Spleen (tissue), 11 donors: ENCODE measurements around the gene TAF5. TPM values are rescaled to one million over a fixed set of nuclear protein-coding genes. Genes with fewer than 3 reads are reported as not detected.

Source experiments
- DNase-seq: peaks from one replicate; pipeline ENCODE4 v3.0.0-alpha.2; 2020
- H3K27ac ChIP-seq, 8 donors: fragments of 200-600 bp; sonication (generic) in 7 of 8; 1 replicate in 4 of 8; 2 replicates in 4 of 8; pipeline versions ENCODE4 v1.5.0 to v1.8.0; 2016 to 2021; ENCODE audit warnings: inconsistent platforms in 4 of 8, mild to moderate bottlenecking in 4 of 8, moderate library complexity in 1 of 8
- H3K27me3 ChIP-seq, 7 donors: fragments of 200-600 bp; sonication (generic) in 6 of 7; replicated peaks in 1 of 7; 1 replicate in 4 of 7; 2 replicates in 3 of 7; pipeline versions ENCODE4 v1.5.0 to v1.8.0; 2016 to 2021; ENCODE audit warnings: inconsistent platforms in 3 of 7, mild to moderate bottlenecking in 1 of 7
- H3K36me3 ChIP-seq, 6 donors: fragments of 200-600 bp; sonication (generic) in 5 of 6; 1 replicate in 4 of 6; 2 replicates in 2 of 6; pipeline versions ENCODE4 v1.5.0 to v1.8.0; 2016 to 2021; ENCODE audit warnings: inconsistent platforms in 2 of 6
- H3K4me1 ChIP-seq, 6 donors: fragments of 200-600 bp; sonication (generic) in 5 of 6; 1 replicate in 3 of 6; 2 replicates in 3 of 6; pipeline versions ENCODE4 v1.5.0 to v1.8.0; 2016 to 2021; ENCODE audit warnings: inconsistent platforms in 3 of 6
- H3K4me3 ChIP-seq, 8 donors: fragments of 200-600 bp; sonication (generic) in 7 of 8; 1 replicate in 4 of 8; 2 replicates in 4 of 8; pipeline versions ENCODE4 v1.5.0 to v1.8.0; 2016 to 2021; ENCODE audit warnings: inconsistent platforms in 4 of 8, mild to moderate bottlenecking in 4 of 8, moderate library complexity in 2 of 8
- H3K9me3 ChIP-seq, 8 donors: fragments of 200-600 bp; sonication (generic) in 7 of 8; 1 replicate in 4 of 8; 2 replicates in 4 of 8; pipeline versions ENCODE4 v1.5.0 to v1.8.0; 2016 to 2021; ENCODE audit warnings: inconsistent platforms in 4 of 8
- POLR2A ChIP-seq, 3 donors: fragments of 450-650 bp; IDR thresholded peaks; one replicate each; pipeline ENCODE4 v1.5.1; 2017; ENCODE audit warnings: antibody characterized with exemption in 3 of 3, mild to moderate bottlenecking in 1 of 3
- POLR2AphosphoS5 ChIP-seq, 3 donors: sonication (generic); formaldehyde crosslinking; IDR thresholded peaks; one replicate each; pipeline ENCODE4 v1.5.1; 2017; ENCODE audit warnings: antibody characterized with exemption in 3 of 3
- WGBS, 5 donors: extraction: QIAGEN DNeasy Blood & Tissue Kit in 3 of 5; methylation state at CpG; one replicate each; pipeline versions ENCODE4 v1.1.5 to v1.1.7; 2013 to 2018; 5-methylcytosine and 5-hydroxymethylcytosine counted together
- intact Hi-C: fragments of 100-400 bp; cut with DNase I; formaldehyde crosslinking; loops from one replicate; pipeline ENCODE4 v1.15.0; 2023; ENCODE audit warnings: low total_unique reads
- polyA plus RNA-seq, 3 donors: library from polyadenylated mRNA; stranded (reverse); fragments of 200-250 nt; gene quantifications; one replicate each; pipeline ENCODE4 v1.2.1, GENCODE V29; 2013
- total RNA-seq, 7 donors: library from RNA; depleted of rRNA in 3 of 7; stranded (reverse); fragments of >200 nt in 3 of 7; fragmentation: NEBNext Ultra II Directional in 4 of 7; extraction: Animal tissue kit (Norgen Biotek cat#: 25700) in 4 of 7; gene quantifications; one replicate each; pipeline versions ENCODE4 v1.1.0 to v1.2.1, GENCODE V29; 2016 to 2021
- TF ChIP-seq, protein P1 (sequence below), 11 experiments: fragments of 200-600 bp in 7 of 11; fragments of 450-650 bp in 4 of 11; sonication (generic) in 4 of 11; IDR thresholded peaks in 8 of 11; conservative IDR thresholded peaks in 3 of 11; 1 replicate in 7 of 11; 2 replicates in 4 of 11; pipeline versions ENCODE4 v1.4.0 to v1.8.0; 2016 to 2021; ENCODE audit warnings: antibody characterized with exemption in 11 of 11, inconsistent platforms in 4 of 11, mild to moderate bottlenecking in 1 of 11
- donor health status: healthy with polysubstance abuse.
- donor health status: DM: no; HTN: no; CAD: no; lungs with moderate emphysema.
- donor health status: DM: no; HTN: no; CAD: no.
- donor health status: Bipolar disorder and iron deficiency.
- donor health status: healthy.
- donor health status: DM: no; HTN: no; CAD: no.
- donor health status: DM: yes; HTN: yes; CAD: no.

TAF5 gene
- total and polyA plus RNA-seq, 10 donors = 2.3 to 7.7 (median 4.4) TPM

- 0 to 1% (median 0%) methylated on average over 44 to 56 of the region's 56 CpGs for WGBS, 5 donors
- peak within 1 kb of the TSS; percentile 70 to 91 (median 86) for H3K27ac ChIP-seq
- peaks cover 0 to 65% (median 37%) of the 10 kb centered on the region in 6 donors for H3K36me3 ChIP-seq
- no peaks in the 10 kb centered on the region for H3K9me3 ChIP-seq
- H3K27me3 ChIP-seq = no peaks in the 10 kb centered on the region
- H3K4me3 ChIP-seq = peak within 1 kb of the TSS; percentile 77 to 99 (median 92)
- intact Hi-C loops = no loop called here
- peaks cover 23 to 70% (median 50%) of the 10 kb centered on the region in 6 donors for H3K4me1 ChIP-seq
- DNase-seq = peak; percentile 99
- TF ChIP-seq, protein P1, sequence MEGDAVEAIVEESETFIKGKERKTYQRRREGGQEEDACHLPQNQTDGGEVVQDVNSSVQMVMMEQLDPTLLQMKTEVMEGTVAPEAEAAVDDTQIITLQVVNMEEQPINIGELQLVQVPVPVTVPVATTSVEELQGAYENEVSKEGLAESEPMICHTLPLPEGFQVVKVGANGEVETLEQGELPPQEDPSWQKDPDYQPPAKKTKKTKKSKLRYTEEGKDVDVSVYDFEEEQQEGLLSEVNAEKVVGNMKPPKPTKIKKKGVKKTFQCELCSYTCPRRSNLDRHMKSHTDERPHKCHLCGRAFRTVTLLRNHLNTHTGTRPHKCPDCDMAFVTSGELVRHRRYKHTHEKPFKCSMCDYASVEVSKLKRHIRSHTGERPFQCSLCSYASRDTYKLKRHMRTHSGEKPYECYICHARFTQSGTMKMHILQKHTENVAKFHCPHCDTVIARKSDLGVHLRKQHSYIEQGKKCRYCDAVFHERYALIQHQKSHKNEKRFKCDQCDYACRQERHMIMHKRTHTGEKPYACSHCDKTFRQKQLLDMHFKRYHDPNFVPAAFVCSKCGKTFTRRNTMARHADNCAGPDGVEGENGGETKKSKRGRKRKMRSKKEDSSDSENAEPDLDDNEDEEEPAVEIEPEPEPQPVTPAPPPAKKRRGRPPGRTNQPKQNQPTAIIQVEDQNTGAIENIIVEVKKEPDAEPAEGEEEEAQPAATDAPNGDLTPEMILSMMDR (IDR thresholded peaks at IDR 0.05 in 8 of 11, conservative IDR thresholded peaks at IDR 0.05 in 3 of 11) = peak in 3 of 11 experiments; percentile 8 to 33 (median 25)
- TF ChIP-seq POLR2AphosphoS5 (IDR thresholded peaks at IDR 0.05) = peak; percentile 92 to 94 (median 92)
- TF ChIP-seq POLR2A (IDR thresholded peaks at IDR 0.05) = peak in 2 of 3 donors; percentile 30 to 44
Measured at GRCh38 chr10:103396067-103396788, 28.5 kb downstream of the TAF5 start, which contains the start of the genes ATP5MK and PDCD11. Gene ATP5MK (minus strand): TSS chr10:103396475. CDS start chr10:103392457, 4,018 bp downstream. Gene PDCD11 (plus strand): TSS chr10:103396626. CDS start chr10:103398427, 1,801 bp downstream.

DNA sequence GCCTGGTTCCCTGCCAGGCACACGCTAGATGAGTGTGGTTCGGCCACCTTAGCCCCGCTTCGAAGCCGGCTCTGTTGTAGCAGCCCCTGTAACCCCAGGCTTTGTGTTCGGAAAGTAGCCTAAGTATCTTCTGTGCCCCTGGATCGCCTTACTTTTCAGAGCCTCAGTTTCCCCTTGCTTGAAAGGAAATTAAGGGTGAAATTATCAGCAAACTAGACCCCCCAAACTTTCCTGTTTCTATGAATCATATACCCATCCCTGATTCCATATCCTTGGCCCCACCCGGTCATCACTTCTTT is 29.0 kb downstream of the TAF5 start:
- no peaks in the 10 kb centered on the region for H3K27me3 ChIP-seq
- DNase-seq = no peak
- peaks cover 0 to 65% (median 36%) of the 10 kb centered on the region in 6 donors for H3K36me3 ChIP-seq
- H3K9me3 ChIP-seq = no peaks in the 10 kb centered on the region
- 1 to 2% (median 1%) methylated on average over 3 to 8 of the region's 8 CpGs for WGBS, 5 donors
- peaks cover 23 to 70% (median 50%) of the 10 kb centered on the region in 6 donors for H3K4me1 ChIP-seq
- intact Hi-C loops = no loop called here
- H3K27ac ChIP-seq = peak overlapping the region; percentile 53 to 91 (median 86)
- TF ChIP-seq POLR2AphosphoS5 (IDR thresholded peaks at IDR 0.05) (no peak), POLR2A (IDR thresholded peaks at IDR 0.05) (no peak)
- TF ChIP-seq, protein P1 (IDR thresholded peaks at IDR 0.05 in 8 of 11, conservative IDR thresholded peaks at IDR 0.05 in 3 of 11) = no peak
- peak overlapping the region; percentile 77 to 99 (median 92) for H3K4me3 ChIP-seq

DNA sequence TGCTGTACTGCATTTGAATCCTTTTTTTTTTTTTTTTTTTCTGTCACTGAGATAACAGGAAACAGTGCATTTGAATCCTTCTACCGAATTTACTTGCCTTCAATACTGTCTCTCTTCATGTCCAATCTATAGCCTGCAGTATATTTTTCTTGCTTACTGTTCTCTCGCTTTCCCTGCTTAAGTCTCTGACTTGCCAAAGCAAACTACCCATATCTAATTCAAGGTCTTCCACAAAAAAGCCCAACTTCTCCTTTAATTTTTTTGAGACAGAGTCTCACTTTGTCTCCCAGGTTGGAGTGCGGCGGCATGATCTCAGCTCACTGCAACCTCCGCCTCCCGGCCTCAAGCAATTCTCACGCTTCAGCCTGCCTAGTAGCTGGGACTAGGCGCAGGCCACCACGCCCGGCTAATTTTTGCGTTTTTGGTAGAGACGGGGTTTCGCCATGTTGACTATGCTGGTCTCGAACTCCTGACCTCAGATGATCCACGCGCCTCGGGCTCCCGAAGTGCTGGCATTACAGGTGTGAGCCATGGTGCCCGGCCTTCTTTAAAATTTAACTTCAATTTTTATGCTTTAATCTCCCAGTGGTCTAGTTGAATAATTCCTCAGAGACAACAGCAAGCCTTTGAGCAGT is 29.5 kb downstream of the TAF5 start:
- no peak for TF ChIP-seq POLR2AphosphoS5 (IDR thresholded peaks at IDR 0.05)
- TF ChIP-seq, protein P1 (IDR thresholded peaks at IDR 0.05 in 8 of 11, conservative IDR thresholded peaks at IDR 0.05 in 3 of 11) = no peak
- TF ChIP-seq POLR2A (IDR thresholded peaks at IDR 0.05) = no peak
- Histone ChIP-seq H3K27ac (peak overlapping the region in 3 of 8 donors; percentile 84 to 91 (median 87)), H3K9me3 (no peaks in the 10 kb centered on the region), H3K36me3 (peaks cover 2 to 65% (median 36%) of the 10 kb centered on the region in 6 donors), H3K4me1 (peaks cover 23 to 68% (median 50%) of the 10 kb centered on the region in 6 donors), H3K27me3 (no peaks in the 10 kb centered on the region), H3K4me3 (peak overlapping the region in 7 of 8 donors; percentile 77 to 99 (median 93))
- WGBS, 5 donors = 72 to 79% (median 74%) methylated on average over 19 of the region's 19 CpGs
- no peak for DNase-seq
- intact Hi-C loops = no loop called here

DNA sequence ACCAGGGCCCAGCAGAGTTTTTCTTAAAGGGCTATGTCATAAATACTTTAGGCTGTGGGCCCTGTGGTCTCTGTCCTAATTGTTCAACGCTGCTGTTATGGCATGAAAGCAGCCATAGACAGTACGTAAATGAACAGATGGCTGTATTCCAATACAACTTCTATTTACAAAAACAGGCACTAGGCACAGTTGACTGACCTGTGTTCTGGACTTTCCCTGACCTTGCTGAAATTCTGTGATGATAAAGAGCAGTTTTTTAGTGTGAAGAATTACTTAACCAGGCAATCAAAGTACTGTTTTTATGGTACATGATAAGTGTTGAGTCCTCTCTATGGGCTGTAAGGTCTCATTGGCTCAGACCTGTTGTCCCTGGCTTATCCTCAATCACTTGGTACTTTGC is 45.8 kb downstream of the TAF5 start:
- H3K27ac ChIP-seq = no peak overlapping the region
- DNase-seq = no peak
- no peak overlapping the region for H3K4me3 ChIP-seq
- no peaks in the 10 kb centered on the region for H3K4me1 ChIP-seq
- WGBS, 5 donors = 89 to 100% (median 94%) methylated on average over 2 of the region's 2 CpGs
- intact Hi-C loops = no loop called here
- H3K9me3 ChIP-seq = no peaks in the 10 kb centered on the region
- peaks cover 2 to 100% (median 99%) of the 10 kb centered on the region in 6 donors for H3K36me3 ChIP-seq
- H3K27me3 ChIP-seq = no peaks in the 10 kb centered on the region
- TF ChIP-seq, protein P1 (IDR thresholded peaks at IDR 0.05 in 8 of 11, conservative IDR thresholded peaks at IDR 0.05 in 3 of 11) = no peak
- no peak for TF ChIP-seq POLR2A (IDR thresholded peaks at IDR 0.05)
- TF ChIP-seq POLR2AphosphoS5 (IDR thresholded peaks at IDR 0.05) = no peak
